GM21528 (cell line): Measurements from ENCODE around the gene CSNK2A2.
A peak's percentile ranks its signal among the peaks of the same experiment; 100 is the strongest.

Experiments
- ATAC-seq: cut with Tn5 transposase; IDR thresholded peaks from one replicate; pipeline ENCODE4 v1.9.1; 2021; ENCODE audit warnings: mild to moderate bottlenecking, moderate library complexity; ENCODE audit not compliant: unreplicated experiment, low FRiP score

Gene CSNK2A2

GRCh38 chr16:58152246-58152868 lies 45.5 kb downstream of the CSNK2A2 start:
- no peak for ATAC-seq

GRCh38 chr16:58148526-58148925 lies 49.4 kb downstream of the CSNK2A2 start:
- no peak for ATAC-seq

- ATAC-seq = no peak
These were observed 49.8 kb downstream of the CSNK2A2 start for GRCh38 chr16:58148099-58148498.

GRCh38 chr16:58138852-58139251 lies 59.1 kb downstream of the CSNK2A2 start:
- ATAC-seq = no peak

- no peak for ATAC-seq
These were observed 60.3 kb downstream of the CSNK2A2 start for GRCh38 chr16:58137581-58137980.

- peak; percentile 86 for ATAC-seq
These were observed 68.6 kb downstream of the CSNK2A2 start, which contains the start of gene CFAP20 for GRCh38 chr16:58129097-58129936. TSS of gene CFAP20 (minus strand) at chr16:58129381. CDS start at chr16:58129115, 266 bp downstream.

- ATAC-seq = peak; percentile 12
These were observed 69.2 kb downstream of the CSNK2A2 start for GRCh38 chr16:58128711-58129096.

GRCh38 chr16:58128181-58128631 lies 69.7 kb downstream of the CSNK2A2 start:
- no peak for ATAC-seq

GRCh38 chr16:58127634-58128033 lies 70.3 kb downstream of the CSNK2A2 start:
- no peak for ATAC-seq

- ATAC-seq = no peak
These were observed 70.8 kb downstream of the CSNK2A2 start for GRCh38 chr16:58127033-58127556.

- no peak for ATAC-seq
These were observed 71.4 kb downstream of the CSNK2A2 start for GRCh38 chr16:58126451-58126961.

GRCh38 chr16:58125781-58126335 lies 72.0 kb downstream of the CSNK2A2 start:
- no peak for ATAC-seq

GRCh38 chr16:58125041-58125440 lies 72.9 kb downstream of the CSNK2A2 start:
- ATAC-seq = no peak

GRCh38 chr16:58124601-58124915 lies 73.3 kb downstream of the CSNK2A2 start:
- ATAC-seq = no peak

- no peak for ATAC-seq
These were observed 73.9 kb downstream of the CSNK2A2 start for GRCh38 chr16:58123896-58124600.

GRCh38 chr16:58121132-58121531 lies 76.8 kb downstream of the CSNK2A2 start:
- no peak for ATAC-seq

- no peak for ATAC-seq
These were observed 77.7 kb downstream of the CSNK2A2 start for GRCh38 chr16:58120234-58120633.

GRCh38 chr16:58119509-58119845 lies 78.4 kb downstream of the CSNK2A2 start:
- ATAC-seq = no peak

GRCh38 chr16:58118801-58119508 lies 79.0 kb downstream of the CSNK2A2 start:
- no peak for ATAC-seq

- ATAC-seq = no peak
These were observed 81.4 kb downstream of the CSNK2A2 start for GRCh38 chr16:58116529-58116928.
